Activated CD4-positive, alpha-beta T cell treated with anti-CD3 and anti-CD28 coated beads, Interleukin-2, amount 50 U/mL, for 16 hours (primary cell): ENCODE data around the gene MOB1B.
"Not testable (repeated sequence)": the region's sequence is repeated elsewhere in the genome, so short reads cannot be mapped to it uniquely, and the experiment has no call there.

Source experiments
- DNase-seq: peaks from one replicate; pipeline ENCODE4 v3.0.0-alpha.2; 2020

MOB1B gene

GRCh38 chr4:70958681-70959080 lies 56.5 kb downstream of the MOB1B start:
- DNase-seq, result no peak

- no peak for DNase-seq
Measured at GRCh38 chr4:70969076-70969475, 66.9 kb downstream of the MOB1B start.

- DNase-seq, result no peak
Measured at GRCh38 chr4:70976252-70976651, 74.1 kb downstream of the MOB1B start.

- no peak for DNase-seq
Measured at GRCh38 chr4:70979445-70980008, 77.4 kb downstream of the MOB1B start.

GRCh38 chr4:70980196-70980595 lies 78.0 kb downstream of the MOB1B start:
- DNase-seq, result no peak

GRCh38 chr4:70984106-70984505 lies 81.9 kb downstream of the MOB1B start:
- DNase-seq, result no peak

- no peak for DNase-seq
Measured at GRCh38 chr4:70984589-70984988, 82.4 kb downstream of the MOB1B start.

GRCh38 chr4:70991596-70991995 lies 89.4 kb downstream of the MOB1B start:
- no peak for DNase-seq

- no peak for DNase-seq
Measured at GRCh38 chr4:70992391-70992881, 90.3 kb downstream of the MOB1B start.

- DNase-seq, result peak; percentile 92
Measured at GRCh38 chr4:70993181-70994068, 91.3 kb downstream of the MOB1B start, which contains the start of gene DCK. TSS of gene DCK (plus strand) at chr4:70993649. CDS start at chr4:70993836, 187 bp downstream.

- no peak for DNase-seq
Measured at GRCh38 chr4:70994069-70994366, 91.8 kb downstream of the MOB1B start.

GRCh38 chr4:70994387-70995099 lies 92.4 kb downstream of the MOB1B start:
- DNase-seq, result peak; percentile 37

- peak; percentile 26 for DNase-seq
Measured at GRCh38 chr4:70996018-70996360, 93.8 kb downstream of the MOB1B start.

- no peak for DNase-seq
Measured at GRCh38 chr4:70997036-70997435, 94.9 kb downstream of the MOB1B start.

GRCh38 chr4:70997546-70997945 lies 95.4 kb downstream of the MOB1B start:
- no peak for DNase-seq

GRCh38 chr4:70999639-71000038 lies 97.5 kb downstream of the MOB1B start:
- not testable (repeated sequence) for DNase-seq

- not testable (repeated sequence) for DNase-seq
Measured at GRCh38 chr4:71001363-71001762, 99.2 kb downstream of the MOB1B start.

- peak; percentile 33 for DNase-seq
Measured at GRCh38 chr4:71004281-71004851, 102.2 kb downstream of the MOB1B start.

GRCh38 chr4:71005025-71005424 lies 102.9 kb downstream of the MOB1B start:
- not testable (repeated sequence) for DNase-seq

GRCh38 chr4:71006203-71006907 lies 104.2 kb downstream of the MOB1B start:
- DNase-seq, result peak; percentile 47

GRCh38 chr4:71008196-71008595 lies 106.0 kb downstream of the MOB1B start:
- DNase-seq, result no peak

- DNase-seq, result no peak
Measured at GRCh38 chr4:71009086-71009485, 106.9 kb downstream of the MOB1B start.
